Brain pericyte (primary cell): ENCODE data around the gene MAU2.

Experiments
- DNase-seq: peaks from one replicate; pipeline ENCODE4 v3.0.0-alpha.2; 2012; ENCODE audit warnings: low read depth, low spot score

The MAU2 gene

GRCh38 chr19:19306191-19306590 lies 14.4 kb upstream of the MAU2 start:
- no peak for DNase-seq

- DNase-seq: no peak
These were observed 12.3 kb upstream of the MAU2 start for GRCh38 chr19:19308373-19308772.

GRCh38 chr19:19315444-19315843 lies 5.2 kb upstream of the MAU2 start:
- no peak for DNase-seq

- no peak for DNase-seq
These were observed 4.5 kb upstream of the MAU2 start for GRCh38 chr19:19316082-19316481.

GRCh38 chr19:19319732-19320360 lies 783 bp upstream of the MAU2 start:
- no peak for DNase-seq

DNA sequence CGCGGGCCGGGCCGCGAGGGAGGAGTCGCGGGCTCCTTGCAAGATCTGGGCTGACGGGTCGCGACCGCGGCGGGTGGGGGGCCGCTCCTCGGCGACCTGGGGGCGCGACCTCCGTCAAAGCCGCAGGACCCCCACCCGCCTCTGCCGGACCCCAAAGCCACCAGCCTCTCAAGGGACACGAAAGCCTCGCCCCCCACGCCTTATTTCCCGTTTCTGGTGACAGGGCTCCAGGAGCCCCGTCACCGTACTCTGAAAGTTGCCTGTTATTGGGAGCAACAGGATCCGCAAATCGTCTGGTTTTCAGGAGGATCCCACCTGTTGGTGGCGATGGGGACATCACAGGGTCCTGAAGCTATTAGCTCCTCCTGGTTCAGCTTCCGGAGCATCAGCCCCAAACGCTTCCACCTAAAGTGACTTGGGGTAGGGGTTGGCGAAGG lies 530 bp downstream of the MAU2 start:
- DNase-seq: no peak

- DNase-seq: no peak
These were observed 3.6 kb downstream of the MAU2 start for GRCh38 chr19:19324059-19324770.

- DNase-seq: no peak
These were observed 7.0 kb downstream of the MAU2 start for GRCh38 chr19:19327672-19328071.

DNA sequence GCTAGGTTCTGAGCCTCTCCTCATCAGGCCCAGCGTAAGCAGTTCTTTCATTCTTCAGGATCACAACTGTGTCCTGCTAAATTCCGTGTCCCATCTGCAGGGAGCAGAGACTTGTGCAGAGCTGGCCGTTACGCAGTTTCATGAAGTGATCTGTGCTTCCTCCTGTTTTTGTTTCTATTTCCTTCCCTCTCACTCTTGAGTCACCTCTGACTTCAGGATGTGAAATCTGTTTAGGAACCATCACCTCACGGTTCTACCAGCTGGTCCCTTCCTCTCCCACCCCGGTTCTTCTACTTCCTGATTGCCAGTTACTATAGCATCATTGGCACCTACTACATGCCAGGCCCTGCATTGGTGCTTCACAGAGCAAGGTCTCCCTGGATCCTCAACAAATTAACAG lies 8.5 kb downstream of the MAU2 start:
- DNase-seq: no peak

GRCh38 chr19:19334063-19334988 lies 13.7 kb downstream of the MAU2 start:
- DNase-seq: no peak

DNA sequence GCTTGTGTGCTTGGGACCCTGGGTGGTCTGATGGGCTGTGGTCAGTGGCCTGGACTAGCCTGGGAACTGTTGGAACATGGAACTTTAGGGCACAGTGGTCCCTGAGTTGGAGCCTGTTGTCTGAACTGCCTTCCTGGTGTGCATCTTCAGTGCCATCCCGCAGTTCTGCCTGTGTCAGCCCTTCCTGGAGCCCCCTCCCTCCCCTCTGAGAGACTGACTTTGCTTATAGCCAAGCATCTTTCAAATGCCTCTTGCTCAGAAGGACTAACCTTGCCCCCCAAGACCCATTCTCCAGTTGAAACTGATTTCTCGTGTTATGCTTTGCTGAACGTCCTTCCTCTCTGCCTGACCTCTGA lies 14.3 kb downstream of the MAU2 start:
- DNase-seq: no peak

GRCh38 chr19:19335408-19336158 lies 15.0 kb downstream of the MAU2 start:
- no peak for DNase-seq

DNA sequence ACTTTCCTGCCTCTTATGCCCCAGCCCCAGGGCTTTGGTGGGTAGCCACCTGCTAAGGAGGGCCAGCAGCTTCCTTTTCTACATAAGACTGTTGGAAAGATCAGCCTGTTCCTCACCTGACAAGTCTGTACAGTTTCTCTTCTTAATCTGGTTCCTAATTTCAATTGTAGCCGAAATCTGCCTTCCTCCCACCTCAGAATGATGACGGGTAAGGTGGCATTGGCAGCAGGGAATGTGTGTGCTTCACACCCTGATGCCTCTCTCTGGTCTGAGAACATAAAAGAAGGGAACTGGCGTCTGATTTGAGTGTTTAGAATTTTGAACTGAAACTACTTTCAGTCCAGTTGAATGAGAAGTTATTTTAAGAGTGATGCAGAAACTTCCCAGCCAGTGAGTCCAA lies 16.0 kb downstream of the MAU2 start:
- no peak for DNase-seq

DNA sequence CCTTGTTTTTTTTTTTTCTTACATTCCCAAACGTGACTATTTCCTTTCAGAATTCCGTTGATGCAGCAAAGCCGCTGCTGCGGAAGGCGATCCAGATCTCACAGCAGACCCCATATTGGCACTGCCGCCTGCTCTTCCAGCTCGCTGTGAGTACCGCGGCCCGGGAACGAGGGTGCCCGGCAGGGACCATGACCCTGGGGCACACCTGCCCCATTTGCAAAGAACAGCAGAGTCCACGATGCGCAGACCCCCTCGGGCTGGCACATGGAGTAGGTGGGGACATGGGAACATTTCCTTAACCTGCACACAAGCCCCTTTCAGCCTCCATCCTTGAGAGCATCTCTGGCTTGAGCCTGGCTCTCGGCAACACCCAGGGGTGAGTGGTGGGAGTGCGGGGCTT lies 16.5 kb downstream of the MAU2 start:
- DNase-seq: no peak

GRCh38 chr19:19338082-19338481 lies 17.5 kb downstream of the MAU2 start:
- DNase-seq: no peak

DNA sequence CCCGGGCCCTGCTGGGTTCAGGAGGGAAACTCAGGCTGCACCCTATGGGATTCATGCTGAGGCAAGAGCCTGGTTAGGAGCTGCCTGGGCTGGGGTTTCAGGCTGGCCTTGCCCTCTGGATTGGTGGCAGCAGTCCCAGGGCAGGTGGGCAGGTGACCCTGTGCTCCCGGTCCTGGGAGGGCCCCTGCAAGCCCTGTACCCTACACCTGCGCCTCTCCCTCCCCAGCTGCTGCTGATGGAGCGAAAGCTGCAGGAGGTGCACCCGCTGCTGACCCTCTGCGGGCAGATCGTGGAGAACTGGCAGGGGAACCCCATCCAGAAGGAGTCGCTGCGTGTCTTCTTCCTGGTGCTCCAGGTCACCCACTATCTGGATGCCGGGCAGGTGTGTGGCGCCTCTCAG lies 20.4 kb downstream of the MAU2 start:
- no peak for DNase-seq

DNA sequence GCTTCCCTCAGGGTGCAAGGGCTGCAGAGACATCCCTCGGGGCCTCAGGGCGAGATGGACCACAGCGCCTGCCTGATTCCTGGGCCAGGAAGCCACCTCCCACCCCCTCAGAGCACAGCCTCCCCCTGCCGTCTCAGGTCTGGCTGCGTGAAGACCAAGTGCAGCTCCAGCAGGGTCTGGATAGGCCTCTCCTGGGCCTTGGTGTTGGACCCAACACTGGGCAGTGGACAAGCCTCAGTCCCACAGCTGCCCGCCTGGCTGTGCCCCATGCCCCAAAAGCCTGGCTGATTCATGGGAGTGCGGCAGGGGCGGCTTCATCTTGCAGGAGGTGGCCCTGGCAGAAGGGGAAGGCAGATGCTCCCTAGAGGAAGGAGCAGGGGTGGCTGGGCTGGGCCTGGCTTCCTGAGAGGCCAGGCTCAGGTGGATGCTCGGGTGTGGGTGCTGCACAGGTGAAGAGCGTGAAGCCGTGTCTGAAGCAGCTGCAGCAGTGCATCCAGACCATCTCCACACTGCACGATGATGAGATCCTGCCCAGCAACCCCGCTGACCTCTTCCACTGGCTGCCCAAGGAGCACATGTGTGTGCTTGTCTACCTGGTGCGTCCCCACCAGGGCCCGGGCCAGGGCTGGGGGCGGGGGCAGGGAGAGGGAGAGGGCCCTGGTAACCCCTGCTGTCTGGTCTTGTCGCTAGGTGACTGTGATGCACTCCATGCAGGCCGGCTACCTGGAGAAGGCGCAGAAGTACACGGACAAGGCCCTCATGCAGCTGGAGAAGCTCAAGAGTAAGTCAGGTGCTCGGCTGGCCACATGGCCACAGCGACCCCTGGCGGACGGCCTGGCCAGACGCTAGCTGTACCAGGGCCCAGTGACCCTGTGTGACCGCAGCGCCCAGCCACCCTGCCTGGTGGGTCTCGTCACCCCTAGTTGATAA lies 21.7 kb downstream of the MAU2 start:
- DNase-seq: no peak

DNA sequence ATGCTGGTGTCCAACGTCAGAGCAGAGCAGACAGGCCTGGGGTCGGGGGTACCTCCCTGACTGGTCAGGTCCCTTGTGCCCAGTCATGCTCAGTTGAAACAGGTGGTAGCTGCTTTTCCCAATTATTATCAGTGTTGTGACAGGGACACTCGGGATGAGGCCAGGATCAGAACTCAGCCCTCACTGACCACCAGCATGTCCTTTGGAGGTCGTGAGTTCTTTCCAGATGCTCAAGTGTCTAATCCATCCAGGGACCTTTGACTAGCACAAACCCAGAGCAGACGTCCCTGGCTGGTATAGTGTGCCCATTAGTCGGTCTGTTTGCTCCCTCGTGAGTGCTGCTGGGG lies 22.4 kb downstream of the MAU2 start:
- DNase-seq: no peak

GRCh38 chr19:19343762-19344161 lies 23.1 kb downstream of the MAU2 start:
- no peak for DNase-seq

DNA sequence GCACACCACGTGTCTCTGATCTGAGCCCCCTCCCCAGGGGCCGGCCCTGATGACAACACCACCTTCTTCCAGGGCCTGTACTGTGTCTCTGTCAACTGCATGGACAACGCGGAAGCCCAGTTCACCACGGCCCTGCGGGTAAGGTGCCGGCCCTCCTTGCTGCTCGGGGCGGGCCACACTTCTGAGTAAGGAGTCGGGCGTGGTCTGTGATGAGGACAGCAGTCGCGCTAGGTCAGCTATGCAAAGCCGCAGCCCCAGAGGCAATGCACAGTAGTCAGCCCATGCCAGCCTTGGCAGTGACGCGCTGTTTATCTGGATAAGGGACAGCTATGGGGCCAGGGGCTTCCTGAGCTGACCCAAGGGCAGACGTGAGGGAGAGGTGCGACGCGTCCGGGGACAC lies 24.6 kb downstream of the MAU2 start:
- no peak for DNase-seq

GRCh38 chr19:19345970-19346369 lies 25.3 kb downstream of the MAU2 start:
- DNase-seq: no peak
